ENCODE results near the gene ERCC6L.
"Not testable (repeated sequence)": the region's sequence is repeated elsewhere in the genome, so short reads cannot be mapped to it uniquely, and the experiment has no call there.

Gene ERCC6L

DNA sequence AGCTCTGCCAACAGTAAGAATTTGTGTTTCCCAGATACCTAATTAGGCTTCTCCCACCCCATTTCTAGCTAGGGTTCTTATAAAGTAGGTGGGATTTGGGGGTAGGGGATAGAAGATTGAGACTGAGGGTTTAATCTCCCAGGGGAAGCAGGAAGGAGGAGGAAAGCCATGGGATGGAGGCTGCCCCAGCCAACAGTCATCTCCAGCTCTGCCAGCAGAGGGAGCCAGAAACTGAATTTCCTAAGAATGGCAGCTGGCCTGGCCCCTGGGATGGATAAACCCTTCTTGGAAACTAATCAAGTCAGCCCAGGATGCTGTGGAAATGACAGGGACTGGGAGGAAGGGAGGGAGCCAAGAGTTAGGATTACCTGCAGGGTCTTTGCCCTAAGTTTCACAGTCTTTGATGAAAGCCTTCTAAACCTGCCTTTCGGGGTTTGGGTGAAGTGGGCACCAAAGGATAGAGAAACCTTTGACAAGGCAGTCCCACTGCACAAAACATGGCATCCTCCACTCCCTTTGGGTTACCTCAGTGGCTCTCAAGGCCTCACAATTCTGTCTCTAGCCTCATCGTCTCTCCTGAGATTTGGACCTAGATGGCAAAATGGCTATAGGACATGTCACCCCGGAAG lies 6.7 kb upstream of the ERCC6L start:
- DNase-seq = peak; percentile 4

DNA sequence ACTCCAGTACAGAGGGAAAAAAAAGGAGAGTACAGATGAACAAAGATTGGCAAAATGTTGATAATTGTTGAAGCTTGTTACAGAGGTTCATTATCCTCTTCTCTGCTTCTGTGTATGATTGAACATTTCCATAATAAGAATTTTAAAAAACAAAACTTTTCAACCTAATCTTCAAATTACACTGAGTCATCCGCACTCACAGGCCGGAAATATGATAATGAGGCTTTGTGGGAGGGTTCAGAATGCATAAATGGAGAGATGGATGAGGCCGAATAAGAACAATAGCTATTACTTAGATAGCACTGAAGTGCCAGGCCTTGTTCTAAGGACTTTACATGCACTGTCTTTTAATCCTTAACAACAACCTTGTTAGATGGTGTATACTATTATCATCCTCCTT lies 4.6 kb upstream of the ERCC6L start:
- DNase-seq = no peak

DNA sequence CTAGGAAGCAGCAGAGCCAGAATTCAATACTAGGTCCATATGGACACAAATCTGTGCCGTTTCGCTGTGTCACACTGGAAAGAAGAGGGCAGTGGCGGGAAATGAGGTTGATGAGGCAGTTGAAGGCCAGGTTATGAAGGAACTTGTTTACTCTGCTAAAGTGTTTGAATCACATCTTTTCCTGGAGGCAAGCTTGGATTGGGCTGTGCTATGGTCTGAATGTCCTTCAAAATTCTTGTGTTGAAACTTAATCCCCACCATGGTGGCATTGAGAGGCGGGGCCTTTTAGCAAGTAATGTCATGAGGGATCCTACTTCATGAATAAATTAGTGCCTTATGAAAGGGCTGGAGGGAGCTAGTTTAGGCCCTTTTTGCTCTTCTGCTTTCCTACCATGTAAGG lies 2.1 kb upstream of the ERCC6L start:
- DNase-seq = no peak

DNA sequence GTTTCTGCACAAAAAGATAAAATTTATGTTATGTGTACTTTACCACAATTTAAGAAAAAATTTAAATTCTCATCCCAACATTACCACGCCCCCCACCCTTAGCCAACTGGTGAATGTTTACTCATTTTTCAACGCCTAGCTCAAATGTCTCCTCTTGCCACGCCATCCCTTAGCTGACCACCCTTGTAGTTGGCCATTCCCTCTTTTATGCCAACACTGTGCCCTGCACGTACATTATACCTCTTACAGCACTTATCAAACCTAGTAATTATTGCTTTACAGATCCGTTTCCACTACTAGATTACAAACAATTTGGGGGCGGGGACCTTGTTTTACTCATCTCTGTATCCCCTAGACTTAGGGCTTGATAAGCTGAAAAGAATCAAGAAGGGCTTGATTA lies 644 bp downstream of the ERCC6L start:
- no peak for DNase-seq

DNA sequence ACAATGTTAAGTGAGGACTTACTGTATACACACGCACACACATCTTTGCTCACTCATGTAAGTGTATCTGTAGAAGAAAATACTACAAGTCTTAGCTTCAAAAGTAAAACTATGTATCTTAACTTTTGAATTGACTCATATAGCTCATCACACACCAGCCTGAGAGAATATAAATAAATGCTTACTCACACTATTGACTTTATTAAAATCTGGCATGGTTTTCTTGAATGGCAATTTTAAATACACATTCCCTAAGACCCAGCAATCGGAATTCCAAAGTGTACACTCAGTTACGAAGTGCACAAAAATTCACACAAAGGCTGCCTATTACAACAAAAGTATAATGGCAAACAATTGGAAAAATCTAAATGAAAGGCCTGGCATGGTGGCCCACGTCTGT lies 2.0 kb downstream of the ERCC6L start:
- DNase-seq = no peak

DNA sequence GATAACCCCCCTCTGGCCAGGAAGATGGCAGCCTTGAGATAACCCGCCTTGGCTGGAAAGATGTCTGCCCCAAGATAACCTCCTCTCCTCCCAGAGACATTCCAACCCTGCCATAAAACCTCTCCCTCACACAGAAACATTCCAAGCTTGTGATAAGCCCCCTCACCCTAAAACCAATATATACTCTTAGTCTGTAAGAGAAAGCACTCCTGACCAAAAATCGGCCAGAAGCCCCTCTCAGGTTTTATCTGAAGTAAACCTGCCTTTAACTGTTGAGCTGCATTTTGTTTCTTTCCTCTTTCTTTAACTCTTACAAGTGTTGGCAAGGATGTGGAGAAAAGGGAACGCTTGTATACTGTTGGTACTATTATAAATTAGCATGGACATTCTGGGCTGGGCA lies 8.5 kb downstream of the ERCC6L start:
- no peak for DNase-seq

DNA sequence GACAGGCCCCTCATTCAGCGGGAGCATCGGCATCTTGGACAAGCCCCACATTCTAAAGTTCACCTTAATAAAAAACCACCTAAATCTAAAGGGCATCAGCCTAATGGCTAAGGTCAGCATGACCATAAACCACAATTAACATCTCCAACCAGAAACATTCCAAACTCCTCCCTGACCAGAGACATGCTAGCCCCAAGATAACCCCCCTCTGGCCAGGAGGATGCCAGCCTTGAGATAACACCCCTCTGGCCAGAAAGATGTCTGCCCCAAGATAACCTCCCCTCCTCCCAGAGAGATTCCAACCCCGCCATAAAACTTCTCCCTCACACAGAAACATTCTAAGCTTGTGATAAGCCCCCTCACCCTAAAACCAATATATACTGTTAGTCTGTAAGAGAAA lies 18.5 kb downstream of the ERCC6L start:
- DNase-seq = not testable (repeated sequence)

DNA sequence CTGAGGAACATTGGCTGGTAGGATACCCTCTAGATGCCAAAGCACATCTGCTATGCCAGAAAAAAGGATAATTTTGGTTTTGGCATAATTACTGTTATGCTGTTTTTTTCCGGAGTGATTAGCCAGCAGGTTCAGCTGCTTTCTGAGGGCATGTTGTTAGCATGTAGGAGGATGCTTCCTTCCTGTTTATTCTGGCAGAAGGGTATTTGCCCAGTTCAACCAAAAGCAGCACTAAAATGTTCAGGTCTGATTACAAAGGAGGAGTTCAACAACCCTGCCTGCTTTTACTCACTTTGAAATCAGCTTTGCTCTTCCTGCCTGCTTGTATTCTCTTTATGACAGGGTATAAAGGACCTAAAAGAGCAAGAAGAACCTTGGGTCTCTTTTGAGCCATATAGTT lies 21.9 kb downstream of the ERCC6L start:
- DNase-seq = no peak

DNA sequence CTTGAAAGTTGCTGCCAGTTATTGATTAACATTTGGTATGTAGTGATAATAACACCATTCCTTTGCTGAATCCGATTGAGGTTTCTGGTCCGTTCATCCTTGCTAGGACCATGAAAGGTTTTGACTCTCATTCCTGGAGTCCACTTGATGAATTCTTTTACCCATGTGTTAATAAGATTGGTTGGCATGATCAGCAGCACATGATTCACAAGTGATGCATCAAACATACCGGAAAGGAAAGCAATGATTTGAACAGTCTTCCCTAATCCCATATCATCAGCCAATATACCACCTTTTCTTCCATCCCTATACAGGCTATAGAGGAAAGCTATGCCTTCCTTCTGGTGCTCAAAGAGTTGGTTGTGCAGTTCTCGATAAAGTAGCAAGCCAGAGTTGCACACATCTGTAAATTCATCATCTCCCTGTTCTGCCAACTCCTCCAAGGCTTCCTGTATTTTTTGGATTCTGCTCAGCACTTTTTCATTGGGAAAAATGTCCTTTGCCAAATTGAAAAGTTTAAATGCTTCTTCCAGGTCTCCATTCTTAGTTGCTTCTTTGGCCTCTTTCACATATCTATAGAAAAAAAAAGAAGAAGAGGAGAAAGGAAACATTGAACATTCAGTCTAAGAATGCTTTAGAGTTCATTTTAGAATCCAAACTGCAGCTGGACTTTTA lies 30.6 kb downstream of the ERCC6L start:
- DNase-seq = no peak

DNA sequence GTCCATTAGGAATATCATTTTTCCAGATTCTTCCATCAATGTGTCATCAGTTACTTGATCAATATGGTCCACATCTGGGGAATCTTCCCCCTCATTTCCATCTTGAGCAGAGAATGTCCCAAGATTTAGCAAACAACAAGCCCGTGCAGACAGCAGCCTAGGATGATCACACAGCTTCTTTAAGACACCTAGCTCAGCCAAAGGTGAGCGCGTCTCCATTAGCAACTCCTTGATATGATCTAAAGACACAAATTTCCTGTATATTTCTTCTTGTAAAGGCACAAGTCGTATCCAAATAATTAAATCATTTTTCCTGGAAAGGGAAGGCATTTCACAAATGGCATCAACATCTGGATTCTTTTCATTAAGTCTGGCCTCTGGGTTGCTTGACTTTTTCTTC lies 31.5 kb downstream of the ERCC6L start:
- DNase-seq = no peak

DNA sequence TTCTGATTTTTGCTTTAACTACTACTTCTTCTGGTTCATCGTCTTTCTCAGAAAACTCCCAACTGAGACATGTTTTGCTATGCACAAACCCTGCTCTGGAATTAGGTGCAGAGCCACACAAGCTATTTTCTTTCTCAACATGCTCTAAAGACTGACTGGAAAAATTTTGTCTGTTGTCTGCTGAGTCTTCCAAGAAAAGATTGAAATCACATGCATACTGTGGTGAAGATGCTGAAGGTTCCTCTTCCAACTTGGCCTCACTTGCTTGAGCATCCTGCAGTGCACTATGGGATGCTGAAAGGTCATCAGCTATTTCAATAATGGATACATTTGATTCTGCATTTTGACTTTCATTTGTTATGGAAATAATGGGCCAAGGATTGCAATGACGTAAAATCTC lies 33.1 kb downstream of the ERCC6L start:
- DNase-seq = no peak

DNA sequence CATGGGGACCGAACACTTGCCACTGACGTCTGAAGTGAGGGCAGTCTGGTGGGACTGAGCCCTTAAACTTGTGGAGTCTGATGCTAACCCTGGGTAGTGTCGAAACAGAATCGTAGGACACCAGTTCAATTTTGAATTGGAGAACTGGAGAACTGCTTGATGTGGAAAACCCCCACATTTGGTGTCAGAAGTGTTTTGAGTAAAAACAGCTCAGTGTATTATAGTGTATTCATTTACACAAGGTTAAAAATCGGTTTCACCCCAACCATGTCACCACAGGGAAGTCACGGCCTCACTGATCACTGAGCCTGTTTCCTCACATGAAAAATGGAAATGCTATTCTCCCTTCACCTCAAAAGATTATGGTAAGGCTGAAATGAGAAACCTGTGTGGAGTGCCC lies 35.4 kb downstream of the ERCC6L start:
- no peak for DNase-seq

DNA sequence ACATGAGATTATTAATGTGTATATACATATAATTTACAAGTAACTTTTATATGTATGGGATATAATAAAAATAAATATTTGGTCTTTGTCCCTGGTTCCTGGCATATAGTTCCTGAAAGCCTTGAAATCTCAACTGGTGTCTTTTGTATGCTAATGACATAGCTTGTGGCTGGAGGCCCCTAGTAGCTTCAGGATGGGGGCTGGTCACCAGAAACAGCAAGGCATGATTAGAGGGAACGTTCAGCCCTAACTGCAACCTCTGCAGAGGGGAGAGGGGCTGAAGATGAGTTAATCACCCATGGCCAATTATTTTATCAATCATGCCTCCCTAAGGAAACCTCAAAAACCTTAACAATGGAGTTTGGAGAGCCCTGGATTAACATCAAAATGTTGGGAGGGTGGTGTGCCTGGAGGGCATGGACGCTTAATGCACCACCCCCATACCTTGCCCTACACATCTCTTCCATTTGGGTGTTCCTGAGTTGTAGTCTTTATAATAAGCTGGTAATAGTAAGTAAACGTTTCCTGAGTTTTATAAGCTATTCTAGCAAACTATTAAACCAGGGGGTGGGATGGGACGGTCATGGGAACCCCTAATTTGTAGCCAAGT lies 35.9 kb downstream of the ERCC6L start:
- no peak for DNase-seq

DNA sequence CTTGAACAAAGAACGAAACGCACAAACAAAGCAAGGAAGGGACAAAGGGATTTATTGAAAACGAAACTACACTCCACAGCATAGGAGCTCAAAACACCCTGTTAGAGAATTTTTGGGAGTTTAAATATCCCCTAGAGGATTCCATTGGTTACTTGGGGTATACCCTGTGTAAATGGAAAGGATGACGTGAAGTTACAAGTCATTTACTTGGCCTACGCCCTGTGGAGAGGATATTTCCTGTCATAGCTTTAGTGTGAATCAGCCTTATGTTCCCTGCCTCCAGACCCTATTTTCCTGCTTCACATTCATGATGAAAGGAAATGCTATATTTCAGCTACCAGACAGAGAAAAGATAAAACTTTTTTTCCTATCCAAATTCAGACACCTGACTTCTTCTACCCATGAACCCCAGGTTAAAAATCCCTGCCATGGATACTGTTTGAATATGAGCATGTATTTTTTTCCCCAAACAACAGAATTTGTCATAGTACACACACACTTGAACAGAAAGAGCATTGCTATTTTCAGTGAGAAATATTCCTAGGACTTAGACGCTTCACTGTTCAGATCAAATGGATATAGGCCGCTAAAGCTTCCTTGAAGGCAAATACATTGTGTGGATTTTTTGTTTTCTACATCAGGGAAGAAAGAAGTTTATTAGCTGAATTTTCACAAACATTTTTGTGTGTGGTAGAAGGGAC lies 36.8 kb downstream of the ERCC6L start:
- DNase-seq = no peak

DNA sequence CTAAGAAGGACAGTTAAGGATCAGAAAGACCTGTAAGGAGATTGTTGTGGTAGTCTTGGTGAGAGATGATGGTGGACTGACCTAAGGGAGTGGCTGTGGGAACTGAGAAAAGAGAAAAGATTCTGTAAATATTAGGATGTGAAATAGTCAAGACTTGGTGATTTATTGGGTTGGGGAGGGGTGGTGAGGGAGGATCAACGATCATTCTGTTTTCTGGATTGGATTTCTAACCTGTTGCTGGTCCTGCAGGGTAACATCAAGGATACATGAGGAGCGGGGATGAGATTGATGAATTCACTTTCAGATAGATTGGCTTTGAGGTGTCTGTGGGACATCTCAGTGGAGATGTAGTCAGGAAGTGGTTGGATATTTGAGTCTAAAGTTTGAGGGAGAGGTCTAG lies 55.9 kb downstream of the ERCC6L start:
- no peak for DNase-seq

DNA sequence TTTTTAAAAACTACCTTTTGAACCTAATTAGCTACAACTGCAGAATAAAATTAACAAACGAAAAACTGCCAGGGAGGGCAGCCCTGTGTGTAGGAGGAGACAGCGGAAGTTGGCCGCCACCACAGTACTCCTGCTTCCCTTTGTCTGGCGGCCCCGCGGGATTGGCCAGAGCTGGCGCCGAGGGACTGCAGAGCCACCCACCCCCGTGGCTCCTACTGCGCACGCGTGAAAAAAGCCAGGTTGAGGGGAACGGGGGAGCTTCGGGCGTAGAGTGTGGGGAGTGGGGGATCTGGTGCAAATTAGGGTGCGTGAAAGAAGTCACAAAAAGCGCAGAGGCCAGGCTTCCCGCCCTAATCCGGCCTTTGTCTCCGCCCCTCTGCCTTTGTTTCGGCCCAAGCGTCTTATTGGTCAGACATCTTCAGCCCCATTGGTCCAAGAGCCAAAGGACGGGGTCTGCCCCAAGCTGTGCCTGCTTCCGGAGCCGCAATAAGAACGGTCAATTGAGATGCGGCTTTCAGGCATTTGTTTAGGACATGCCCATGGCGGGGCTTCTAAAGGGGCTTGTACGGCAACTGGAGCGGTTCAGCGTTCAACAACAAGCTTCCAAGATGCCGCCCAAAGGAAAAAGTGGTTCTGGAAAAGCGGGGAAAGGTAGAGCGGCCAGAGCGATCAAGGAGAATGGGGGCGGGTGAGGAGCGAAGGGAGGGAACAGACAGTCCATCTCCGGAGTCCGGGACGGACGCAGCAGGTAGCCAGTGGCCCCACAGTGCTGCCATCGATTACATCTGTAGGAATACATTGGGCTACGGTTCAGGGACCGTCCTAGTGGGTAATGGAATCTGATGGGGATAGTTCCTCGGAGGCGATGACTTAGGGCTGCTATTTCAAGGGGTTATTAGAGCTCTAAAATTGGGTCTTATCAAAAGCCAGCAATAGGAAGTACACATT lies 57.4 kb downstream of the ERCC6L start, which contains the start of gene PIN4:
PIN4 (plus strand) TSS at position 580 of the 948 bp plus-strand sequence; CDS start at position 609, 29 bp downstream.
- peak; percentile 92 for DNase-seq

DNA sequence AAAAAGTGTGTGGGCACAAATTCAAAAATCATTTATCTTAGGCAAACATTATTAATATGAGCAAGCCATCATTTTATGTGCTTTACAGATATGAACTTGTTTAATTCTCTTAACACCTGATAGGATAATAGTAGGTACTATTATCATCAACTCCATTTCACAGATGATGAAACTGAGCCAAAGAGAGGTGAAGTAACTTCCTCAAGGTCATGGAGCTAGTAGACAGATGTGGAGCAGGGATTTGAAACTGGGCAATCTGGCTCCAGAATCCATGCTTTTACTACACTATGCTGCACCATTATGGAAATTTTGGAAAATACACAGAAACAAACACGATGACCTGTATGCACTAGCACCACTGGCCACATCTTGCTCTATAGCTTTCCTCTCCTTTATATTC lies 58.3 kb downstream of the ERCC6L start:
- DNase-seq = no peak

DNA sequence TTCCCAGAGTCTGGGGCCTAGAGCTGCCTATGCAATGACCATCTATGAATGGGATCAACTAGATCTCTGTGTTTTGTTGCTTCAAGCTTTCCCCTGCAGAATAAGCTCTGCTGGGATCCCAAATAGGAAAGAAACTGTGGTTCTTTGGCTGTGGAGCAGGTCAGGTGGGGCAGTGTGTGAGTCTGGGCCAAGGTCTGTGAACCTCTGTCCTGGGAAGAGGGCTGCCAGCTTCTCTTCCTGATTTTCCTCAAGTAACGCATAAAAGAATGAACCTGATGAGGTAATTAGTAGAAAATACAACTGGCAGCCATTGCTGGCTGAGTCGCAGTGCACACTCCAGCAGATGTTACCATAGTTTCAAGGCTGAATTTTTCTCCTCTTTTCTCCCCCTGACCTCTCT lies 61.8 kb downstream of the ERCC6L start:
- DNase-seq = no peak

DNA sequence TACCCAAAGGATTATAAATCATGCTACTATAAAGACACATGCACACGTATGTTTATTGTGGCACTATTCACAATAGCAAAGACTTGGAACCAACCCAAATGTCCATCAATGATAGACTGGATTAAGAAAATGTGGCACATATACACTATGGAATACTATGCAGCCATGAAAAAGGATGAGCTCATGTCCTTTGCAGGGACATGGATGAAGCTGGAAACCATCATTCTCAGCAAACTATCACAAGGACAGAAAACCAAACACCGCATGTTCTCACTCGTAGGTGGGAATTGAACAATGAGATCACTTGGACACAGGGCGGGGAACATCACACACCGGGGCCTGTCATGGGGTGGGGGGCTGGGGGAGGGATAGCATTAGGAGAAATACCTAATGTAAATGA lies 62.5 kb downstream of the ERCC6L start:
- DNase-seq = not testable (repeated sequence)

DNA sequence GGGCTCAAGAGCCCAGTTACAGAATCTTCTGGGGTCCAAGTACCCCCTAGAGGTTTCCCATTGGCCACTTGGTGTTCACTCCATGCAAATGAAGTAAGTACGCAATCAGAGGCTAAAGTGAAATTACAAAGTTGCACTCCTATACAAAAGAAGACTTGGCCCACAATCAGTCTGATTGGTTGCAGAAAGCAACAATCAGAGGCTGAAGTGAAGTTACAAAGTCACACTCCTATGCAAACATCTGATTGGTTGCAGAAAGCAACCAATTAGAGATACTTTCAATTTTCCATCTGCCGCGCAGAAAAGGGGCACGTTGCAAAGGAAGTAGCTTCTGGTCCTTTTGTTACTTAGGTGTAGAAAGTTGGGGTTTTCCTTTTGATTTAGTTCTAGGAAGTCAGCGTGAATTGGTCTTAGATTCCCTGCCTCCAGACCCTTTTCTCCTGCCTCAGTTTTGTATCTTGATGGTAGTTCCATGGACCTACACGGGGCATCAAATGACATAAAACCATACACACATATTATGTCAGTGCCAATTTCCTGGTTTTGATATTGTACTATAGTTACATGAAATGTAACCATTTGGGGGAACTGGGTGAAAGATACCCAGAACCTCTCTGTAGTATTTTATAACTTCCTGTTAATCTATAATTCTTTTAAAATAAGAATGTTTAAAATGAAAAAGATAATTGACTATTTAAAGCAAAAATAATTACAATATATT lies 69.7 kb downstream of the ERCC6L start:
- no peak for DNase-seq

DNA sequence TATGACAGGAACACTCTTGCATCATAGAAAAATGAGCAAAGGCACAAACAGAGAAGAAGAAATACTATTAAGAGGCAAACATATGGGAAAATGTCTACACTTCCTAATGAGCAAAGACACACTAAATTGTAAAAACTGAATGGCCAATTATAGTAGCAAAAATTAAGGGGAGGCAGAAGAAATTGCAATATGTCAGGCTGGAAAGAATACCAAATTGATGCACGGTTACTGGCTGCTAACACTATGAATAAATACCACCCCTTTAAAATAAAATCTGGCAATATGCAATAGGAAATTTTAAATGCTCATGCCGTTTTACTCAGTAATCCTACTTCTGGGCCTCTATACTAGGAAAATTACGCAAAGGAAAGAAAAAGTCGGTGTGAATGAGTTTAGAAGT lies 73.3 kb downstream of the ERCC6L start:
- DNase-seq = no peak

DNA sequence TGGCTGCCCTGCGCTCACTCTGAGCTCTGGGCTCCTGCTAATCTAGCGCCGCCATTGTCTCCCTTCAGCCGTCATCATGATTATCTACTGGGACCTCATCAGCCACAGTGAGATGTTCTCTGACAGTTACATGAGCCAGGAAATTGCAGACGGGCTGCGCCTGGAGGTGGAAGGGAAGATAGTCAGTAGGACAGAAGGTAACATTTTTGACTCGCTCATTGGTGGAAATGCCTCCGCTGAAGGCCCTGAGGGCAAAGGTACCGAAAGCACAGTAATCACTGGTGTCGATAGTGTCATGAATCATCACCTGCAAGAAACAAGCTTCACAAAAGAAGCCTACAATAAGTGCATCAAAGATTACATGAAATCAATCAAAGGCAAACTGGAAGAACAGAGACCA lies 79.1 kb downstream of the ERCC6L start:
- no peak for DNase-seq
